Stimulated activated CD8-positive, alpha-beta memory T cell treated with anti-CD3 and anti-CD28 coated beads, Interleukin-7, amount 100 ng/mL, for 4 hours (primary cell): ENCODE measurements around the gene MKI67.
A peak's percentile ranks its signal among the peaks of the same experiment; 100 is the strongest.

Experiments used
- DNase-seq, 2 donors: peaks; one replicate each; pipeline ENCODE4 v3.0.0-alpha.2; 2020; ENCODE audit warnings: low read depth in 2 of 2

Gene MKI67

GRCh38 chr10:128083191-128083895, 42.9 kb downstream of the MKI67 start:
- DNase-seq: no peak

GRCh38 chr10:128081720-128082119, 44.5 kb downstream of the MKI67 start:
- no peak for DNase-seq

- no peak for DNase-seq
These were observed 45.0 kb downstream of the MKI67 start for GRCh38 chr10:128081222-128081621.

- no peak for DNase-seq
These were observed 45.6 kb downstream of the MKI67 start for GRCh38 chr10:128080641-128081040.

- no peak for DNase-seq
These were observed 46.0 kb downstream of the MKI67 start for GRCh38 chr10:128080231-128080630.

GRCh38 chr10:128078136-128078969, 47.9 kb downstream of the MKI67 start:
- no peak for DNase-seq

- no peak for DNase-seq
These were observed 48.9 kb downstream of the MKI67 start for GRCh38 chr10:128077155-128077875.

- no peak for DNase-seq
These were observed 51.6 kb downstream of the MKI67 start for GRCh38 chr10:128074589-128074988.

GRCh38 chr10:128073890-128074289, 52.3 kb downstream of the MKI67 start:
- DNase-seq: no peak

- DNase-seq: no peak
These were observed 53.1 kb downstream of the MKI67 start for GRCh38 chr10:128072941-128073645.

GRCh38 chr10:128072046-128072445, 54.2 kb downstream of the MKI67 start:
- no peak for DNase-seq

GRCh38 chr10:128071417-128071782, 54.8 kb downstream of the MKI67 start:
- DNase-seq: no peak

- no peak for DNase-seq
These were observed 55.4 kb downstream of the MKI67 start for GRCh38 chr10:128070721-128071416.

GRCh38 chr10:128070161-128070560, 56.1 kb downstream of the MKI67 start:
- no peak for DNase-seq

- DNase-seq: peak; percentile 48 to 64
These were observed 56.7 kb downstream of the MKI67 start for GRCh38 chr10:128069351-128070051.

GRCh38 chr10:128068398-128069285, 57.6 kb downstream of the MKI67 start:
- DNase-seq: no peak

- no peak for DNase-seq
These were observed 58.4 kb downstream of the MKI67 start for GRCh38 chr10:128067691-128068397.

- no peak for DNase-seq
These were observed 59.3 kb downstream of the MKI67 start for GRCh38 chr10:128066870-128067382.
